GM19438 (cell line): ENCODE measurements around the gene PLEKHA1.
A peak's percentile ranks its signal among the peaks of the same experiment; 100 is the strongest.

ENCODE experiments used
- ATAC-seq: cut with Tn5 transposase; IDR thresholded peaks from one replicate; pipeline ENCODE4 v1.9.1; 2021; ENCODE audit warnings: low read depth; ENCODE audit not compliant: unreplicated experiment

Gene PLEKHA1

DNA sequence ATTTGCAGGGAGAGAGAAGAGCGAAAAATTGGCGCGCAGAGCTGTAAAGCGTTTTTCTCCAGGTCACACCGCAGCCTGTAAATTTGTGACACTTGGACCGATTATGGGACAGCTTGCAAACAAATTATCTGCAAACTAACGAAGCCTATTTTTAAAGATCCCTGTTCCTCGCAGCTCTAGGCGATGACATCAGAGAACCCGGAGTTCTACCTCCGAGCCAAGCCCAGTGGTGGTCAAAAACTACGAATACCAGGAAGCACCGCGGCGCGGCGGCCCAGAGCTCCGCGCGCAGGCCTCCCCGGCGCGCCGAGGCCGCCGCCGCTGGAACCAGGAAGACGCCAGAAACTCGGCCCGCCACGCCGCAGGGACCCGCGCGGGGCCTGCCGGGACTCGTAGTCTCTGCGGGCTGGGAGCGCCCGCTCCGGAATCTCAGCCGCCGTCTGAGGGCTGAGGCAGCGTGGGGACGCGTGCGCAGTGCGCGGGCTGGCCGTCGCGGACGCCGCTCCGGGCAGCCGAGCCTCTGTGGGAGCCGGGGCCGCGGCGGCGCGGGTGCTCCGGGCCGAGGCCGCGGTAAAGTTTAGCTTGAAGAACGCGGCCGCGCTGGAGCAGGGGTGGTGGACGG lies at the start of gene PLEKHA1:
Gene PLEKHA1, plus strand, starts transcription at position 472 of the 622 bp plus-strand sequence. CDS start 18,493 bp downstream, outside the sequence.
- peak; percentile 90 for ATAC-seq

DNA sequence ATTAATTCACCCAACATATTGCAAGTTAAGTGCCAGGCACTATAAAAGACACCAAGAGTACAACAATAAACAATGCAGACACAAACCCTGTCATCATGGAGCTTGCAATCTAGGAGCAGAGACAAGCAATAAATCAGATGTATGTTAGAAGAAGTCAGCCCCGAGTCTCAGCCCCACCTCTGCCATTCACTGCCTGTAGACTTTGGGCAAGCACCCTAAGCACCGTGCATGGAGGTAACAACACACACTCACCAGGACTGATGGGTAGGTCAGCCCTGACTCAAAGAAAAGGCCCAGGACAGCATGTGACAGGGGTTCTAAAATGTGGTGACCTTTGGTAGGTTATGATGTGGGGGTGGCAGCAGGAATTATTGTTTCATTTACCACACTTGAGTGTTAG lies 49.3 kb upstream of the PLEKHA1 start:
- no peak for ATAC-seq

DNA sequence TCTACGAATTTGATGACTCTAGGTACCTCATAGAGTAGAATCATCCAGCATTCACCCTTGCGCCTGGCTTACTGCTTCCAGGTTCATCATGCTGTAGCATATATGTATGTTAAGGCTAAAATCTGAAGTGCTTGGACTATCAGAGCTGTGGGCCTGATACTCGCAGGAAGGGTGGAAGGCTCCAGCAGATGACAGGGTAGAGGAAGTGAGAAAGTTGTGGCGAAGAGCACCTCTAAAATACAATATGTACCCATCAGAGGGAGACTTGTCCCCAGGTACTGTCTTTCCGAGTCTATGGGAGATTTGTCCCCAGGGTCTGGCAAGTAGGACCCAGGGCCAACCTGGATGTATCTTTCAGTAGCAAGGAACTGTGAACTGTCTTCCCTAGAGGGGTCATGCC lies 48.1 kb upstream of the PLEKHA1 start:
- ATAC-seq = no peak

DNA sequence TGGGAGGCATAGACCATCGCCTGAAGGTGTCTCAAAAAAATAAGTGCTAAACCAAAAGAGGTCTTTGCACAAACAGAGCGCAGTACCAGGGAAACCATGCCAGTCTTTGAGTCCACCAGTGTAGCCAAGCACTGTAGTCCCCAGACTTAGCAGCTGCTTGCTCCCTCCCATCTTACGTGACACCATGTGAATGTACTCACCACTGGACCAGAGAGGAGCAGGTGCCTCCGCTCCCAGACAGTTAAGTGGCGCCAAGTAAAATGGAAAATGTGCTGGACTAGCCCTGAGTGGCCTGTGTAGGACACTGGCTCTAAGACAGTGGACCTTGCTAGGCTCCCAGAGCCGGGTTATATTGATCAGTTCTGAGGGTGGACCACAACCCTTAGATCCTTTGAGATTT lies 47.7 kb upstream of the PLEKHA1 start:
- no peak for ATAC-seq

DNA sequence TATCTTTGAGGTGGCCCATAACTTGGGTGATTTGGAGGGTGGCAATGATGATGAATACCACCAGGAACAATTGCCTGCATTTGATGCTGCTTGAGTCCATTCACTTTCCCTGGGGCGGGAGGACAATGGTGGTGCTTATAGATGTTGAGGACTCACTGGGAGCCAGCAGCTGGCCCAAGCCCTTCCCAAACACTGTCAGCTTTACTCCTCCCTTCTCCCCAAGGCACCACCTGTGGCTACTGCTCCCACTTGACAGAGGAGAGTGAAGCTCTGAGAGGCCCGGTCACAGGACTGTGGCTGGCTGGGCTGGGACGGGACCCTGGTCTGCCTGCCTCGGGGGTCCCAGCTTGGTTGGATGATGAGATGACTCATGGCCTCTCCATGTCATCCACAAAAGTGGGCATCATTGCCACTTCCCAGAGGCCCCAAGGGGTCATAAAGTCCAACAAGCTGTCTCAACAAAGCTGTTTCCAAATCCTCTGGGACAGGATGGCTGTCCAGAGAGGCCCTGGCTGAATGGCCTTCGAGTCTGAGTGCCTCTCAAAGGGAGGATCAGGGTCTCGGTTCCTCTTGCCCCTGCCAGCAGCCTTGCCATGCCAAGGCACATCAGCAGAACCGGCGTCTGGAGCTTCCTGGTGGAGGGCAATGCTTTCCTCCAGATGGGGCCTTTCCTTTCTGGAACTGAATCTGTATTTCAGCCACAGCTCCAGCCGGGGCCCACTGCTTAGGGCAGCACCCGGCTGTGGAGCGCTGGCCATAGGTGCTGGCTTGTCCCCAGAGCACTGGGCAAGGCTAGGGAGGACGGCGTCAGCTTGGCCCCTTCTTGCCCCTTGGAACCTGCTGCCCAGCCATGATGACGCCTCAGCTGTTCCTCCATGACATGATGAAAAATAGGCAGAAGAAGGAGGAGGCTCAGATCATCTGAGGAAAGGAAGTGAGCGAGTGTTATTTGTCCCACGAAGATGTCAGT lies 47.0 kb upstream of the PLEKHA1 start:
- no peak for ATAC-seq

DNA sequence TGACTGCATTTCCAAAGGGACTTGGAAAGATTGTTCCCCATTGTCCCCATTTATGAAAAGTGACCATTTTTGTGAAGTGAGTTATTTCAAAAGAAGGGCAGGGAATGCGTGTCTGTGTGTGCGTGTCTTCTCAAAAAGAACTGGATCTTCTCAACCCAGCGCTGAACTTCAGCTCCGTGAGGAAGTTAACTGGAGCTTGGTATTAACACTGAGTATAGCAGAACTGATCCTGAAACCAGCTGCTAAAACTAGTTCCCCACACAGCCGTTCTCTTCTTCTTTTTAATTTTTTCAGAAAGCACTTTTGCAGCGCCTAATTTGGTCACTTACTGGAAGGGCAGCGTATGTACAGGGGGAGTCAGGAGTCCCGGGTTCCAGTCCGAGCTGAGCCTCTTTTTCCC lies 45.8 kb upstream of the PLEKHA1 start:
- ATAC-seq = no peak

DNA sequence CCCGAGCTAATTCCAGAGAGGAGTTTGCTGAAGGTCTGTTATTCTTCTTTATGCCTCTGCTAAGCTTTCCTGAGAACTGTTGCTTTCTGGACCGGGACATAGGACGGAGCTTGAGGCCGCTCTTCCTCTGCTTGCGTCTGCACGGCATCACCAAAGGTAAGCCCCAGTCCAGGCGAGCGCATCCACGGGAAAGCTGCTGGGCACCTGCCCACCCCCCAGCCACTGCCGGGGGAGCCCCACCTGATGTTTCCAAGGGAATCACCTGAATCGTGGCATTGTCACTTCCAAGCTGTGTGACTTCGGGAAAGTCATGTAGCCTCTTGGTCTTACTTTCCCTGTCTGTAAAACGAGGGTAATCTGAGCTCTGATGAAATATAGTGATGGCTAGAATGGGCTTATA lies 45.1 kb upstream of the PLEKHA1 start:
- no peak for ATAC-seq

DNA sequence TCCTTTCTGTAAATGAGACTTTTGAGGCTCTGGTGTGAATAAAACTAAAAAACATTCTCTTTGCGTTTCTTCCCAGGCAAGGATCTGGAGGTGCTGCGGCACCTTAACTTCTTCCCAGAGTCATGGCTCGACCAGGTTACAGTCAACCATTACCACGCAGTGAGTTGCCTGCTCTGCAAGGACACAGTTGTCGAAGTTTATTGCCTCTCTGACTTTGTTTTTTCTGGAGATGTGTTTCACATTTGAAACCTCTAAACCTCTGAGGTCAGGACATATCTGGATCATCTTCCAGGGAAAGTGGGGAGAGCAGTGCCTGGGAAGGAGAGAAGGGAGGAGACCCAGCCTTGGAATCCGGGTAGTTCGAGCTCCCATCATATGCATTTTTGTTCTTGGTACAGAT lies 43.4 kb upstream of the PLEKHA1 start:
- ATAC-seq = no peak

DNA sequence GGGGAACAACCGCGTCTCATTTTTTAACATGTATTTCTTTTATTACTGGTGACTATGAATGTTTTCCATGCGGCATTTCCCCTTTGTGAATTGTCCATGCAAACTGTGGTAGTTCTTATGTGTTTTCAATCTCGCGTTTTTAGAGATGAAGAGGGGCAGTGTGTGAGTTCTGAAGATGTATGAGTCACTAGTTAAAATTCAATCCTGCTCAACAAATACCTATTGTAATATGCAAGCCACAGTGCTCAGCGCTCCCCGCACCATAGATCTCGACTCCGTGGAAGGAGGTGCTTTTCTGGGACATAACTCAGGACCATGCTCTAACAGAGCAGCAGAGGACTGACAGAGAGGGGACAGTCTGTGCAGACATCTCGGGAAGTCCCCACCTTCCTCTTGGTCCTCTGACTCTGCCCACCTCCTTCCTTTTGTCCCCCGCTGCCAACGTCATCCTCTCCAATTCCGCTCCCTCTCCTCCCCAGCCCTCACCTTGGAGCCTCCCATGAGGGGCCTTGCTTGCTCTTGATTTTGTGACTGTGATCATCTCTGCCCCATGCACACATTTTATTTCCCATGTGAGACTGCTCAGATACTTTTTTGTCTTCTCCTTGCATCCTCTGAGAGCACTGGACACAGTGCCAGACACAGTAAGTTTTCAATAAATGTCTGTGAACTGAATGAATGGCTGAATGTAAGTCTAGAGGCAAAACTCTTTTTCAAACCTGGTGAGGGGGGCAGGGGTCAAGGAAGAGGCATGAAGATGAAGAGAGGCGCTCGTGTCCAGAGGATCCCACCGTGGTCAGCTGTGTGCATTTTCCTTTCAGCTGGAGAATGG lies 42.7 kb upstream of the PLEKHA1 start:
- ATAC-seq = no peak

DNA sequence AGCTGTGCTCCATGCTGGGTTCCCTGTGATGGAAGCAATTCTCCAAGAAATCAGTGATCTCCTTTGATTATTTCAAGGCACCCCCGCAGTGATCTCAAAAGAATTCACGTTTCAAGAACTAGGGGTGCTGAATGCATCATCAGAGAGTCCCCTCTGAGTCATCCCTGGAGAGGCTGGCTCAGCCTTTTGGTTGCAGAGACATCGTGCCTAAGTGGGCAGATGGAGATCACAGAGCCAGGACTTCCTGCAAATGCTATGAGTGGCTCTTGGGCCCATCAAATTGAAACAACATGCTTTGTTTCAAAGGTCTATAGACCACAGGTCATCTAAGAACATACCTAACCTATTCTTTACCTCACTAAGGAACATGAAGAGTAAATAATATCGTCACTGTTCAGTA lies 41.5 kb upstream of the PLEKHA1 start:
- ATAC-seq = no peak

DNA sequence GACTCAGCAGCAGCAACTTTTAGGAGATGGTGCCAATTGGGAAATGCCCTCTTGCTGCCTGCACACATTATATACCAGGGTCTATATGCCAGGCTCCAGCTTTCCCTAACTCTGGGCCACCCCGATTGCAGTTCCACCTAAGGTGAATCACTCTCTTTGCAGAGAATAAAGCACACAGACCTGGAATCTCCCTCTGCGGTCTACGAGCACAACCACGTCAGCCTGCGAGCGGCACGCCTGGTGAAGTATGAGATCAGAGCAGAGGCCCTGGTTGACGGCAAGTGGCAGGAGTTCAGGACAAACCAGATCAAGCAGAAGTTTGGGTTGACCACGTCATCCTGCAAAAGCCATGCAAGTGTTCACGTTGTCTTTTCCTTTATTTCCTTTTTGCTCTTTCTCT lies 38.2 kb upstream of the PLEKHA1 start:
- no peak for ATAC-seq

DNA sequence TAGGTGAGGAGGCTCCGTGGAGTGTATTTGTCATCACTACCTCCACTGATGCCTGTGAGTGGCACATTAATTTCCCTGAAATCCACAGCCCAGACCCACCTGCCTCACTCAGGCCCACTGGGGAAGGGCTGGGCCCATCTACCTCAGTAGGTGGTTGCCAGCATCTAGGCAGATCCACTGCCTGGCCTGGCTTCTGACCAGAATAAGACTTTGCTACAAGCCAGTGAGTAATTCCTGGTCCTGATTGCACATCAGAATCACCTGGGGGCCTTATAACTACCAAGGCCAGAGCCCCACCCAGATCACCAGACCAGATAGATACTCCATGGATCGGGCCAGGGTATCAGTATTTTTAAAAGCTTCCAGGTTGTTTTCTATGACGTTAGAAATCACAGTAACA lies 37.5 kb upstream of the PLEKHA1 start:
- no peak for ATAC-seq

DNA sequence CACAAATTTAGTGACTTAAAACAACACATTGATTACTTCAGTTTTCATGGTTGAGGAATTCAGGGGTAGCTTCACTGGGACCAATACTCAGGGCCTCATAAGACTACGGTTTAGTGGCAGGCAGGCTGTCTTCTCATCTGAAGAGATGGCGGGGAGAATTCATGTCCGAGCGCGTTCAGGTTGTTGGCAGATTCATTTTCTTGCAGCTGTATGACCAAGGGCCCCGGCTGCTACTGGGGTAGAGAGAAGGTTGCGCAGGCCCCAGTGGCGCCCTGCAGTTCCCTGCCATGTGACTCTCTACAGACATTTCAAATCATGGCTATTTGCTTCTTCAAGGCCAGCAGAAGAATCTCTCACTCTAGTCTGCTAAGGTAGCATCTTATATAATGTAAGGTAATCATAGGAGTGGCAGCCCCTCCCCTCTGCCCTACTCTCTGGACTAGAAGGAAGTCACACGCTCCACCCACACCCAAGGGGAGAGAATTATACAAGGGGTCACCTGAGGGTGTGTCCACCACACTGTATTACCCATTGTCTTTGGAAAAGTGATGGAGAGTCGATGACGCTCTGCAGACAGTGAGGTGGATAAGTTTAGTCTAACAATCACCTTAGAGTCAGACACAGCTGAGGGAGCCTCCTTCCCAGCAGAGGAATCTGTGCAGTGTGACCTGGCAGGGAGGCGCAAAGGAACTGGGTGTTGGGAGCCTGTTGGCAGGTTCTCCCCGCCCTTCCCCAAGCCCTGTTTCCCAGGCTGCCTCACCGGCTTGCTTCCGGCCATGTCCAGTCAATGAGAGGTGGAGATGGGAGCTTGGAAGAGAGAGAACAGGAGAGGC lies 35.7 kb upstream of the PLEKHA1 start:
- no peak for ATAC-seq

DNA sequence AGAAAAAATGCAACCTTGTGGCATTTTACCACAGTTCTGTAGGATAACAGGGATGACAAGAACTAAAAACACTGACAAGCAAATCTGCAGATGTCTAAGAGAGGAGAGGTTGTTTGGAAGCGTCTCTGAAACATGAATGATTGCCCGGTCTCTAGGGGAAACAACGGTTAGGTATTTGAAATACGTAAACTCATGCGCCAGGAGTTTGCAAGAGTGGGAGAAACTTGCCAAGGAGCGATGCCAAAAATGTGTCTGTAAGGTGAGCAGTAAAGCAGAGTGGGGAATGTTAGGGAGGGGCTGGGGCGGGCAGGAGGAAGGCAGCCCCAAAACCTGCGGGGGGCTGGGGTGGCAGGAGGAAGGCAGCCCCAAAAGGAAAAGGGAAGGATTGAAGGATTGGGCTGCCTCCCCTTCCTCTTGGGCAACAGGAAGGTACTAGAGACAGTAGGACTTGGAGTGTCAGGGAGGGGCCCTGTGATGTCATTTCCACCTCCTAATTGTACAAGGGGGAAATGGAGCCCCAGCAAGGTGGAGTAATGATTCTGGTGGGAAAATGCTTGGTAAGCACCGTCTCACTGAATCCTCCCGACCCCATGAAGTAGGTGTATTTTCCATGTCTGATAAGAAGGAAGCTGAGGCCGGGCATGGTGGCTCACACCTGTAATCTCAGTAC lies 33.2 kb upstream of the PLEKHA1 start:
- ATAC-seq = no peak

DNA sequence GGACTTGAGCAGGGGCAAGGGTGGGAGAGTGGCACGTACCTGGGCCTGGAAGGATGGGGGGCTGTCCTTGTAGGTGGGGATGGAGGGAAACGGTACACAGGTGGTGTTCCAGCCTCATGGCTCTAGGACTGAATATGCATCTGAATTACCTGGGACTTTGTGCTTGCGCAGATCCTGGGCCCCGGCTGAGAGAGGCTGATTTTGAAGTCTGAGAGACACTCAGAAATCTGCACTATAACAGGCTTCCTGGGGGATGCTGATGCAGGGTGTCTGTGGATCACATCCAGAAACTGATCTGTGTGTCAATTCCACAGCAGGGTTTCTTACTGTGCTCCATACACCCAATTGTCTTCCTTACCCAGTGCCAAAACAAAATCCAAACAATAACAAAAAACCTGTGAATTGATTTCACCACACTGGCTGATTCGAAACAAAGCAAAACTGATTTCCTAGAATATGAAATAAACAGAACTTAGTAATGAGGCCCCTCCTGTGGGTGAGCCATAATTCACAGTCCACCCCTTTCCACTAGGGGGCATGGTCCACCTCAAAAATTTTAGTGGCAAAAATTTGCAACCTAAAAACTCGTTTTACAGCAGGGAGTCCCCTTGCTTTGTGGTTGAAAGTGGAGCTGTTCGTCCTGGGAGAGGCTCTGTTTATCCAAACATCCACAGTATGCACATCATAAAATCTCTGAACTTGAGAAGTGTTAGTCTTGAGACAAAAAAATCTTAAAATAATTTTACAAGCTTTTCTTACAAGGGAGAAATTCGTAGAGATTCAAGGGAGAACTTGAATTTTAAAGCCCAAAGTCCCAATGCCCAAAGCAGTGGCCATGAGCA lies 32.0 kb upstream of the PLEKHA1 start:
- ATAC-seq = no peak

DNA sequence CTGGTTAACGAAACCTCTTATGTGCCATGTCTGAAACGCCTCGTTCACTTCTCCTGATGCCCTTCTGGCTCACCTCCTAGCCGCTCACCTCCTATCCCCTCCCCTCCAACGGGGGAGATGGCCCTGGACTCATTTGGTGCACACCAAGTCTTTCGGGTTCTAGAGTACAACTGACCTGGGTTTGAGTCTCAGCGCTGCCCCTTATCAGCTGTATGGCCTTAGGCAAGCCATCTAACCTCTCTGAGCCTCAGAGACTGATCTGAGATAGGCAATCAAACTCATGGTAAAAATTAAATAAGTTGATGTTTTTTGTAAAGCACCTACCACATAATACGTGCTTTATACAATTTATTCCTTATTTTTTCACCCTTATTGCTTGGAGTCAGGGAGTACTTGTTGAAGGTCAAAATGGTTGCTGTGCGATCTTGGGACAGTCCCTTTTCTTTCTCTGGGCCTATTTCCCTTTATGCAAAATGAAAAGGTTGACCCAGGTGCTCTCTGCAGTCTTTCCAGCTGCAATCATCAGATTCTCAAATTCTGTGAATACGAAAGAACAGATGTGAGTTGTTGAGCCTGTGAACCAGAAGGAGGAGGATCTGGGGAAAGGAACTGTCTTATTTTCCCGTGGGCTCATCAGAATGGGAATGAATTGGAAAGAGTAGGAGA lies 31.2 kb upstream of the PLEKHA1 start:
- no peak for ATAC-seq

DNA sequence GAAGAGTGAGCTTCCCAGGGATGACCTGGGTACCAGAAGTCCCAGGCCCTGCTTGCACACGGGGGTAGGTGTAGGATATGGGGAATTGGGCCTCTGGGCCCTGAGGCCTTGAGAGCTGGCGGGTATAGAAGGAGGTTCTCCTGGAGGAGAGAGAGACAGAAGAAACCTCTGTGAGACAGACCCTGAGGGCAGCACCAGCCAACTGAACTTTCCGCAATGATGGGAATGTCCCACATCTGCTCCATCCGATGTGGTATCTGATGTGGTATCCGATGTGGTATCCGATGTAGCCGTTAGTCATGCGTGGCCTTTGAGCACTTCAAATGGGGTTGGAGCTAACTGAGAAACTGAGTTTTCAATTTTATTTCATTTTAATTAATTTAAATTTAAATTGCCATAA lies 30.6 kb upstream of the PLEKHA1 start:
- no peak for ATAC-seq

DNA sequence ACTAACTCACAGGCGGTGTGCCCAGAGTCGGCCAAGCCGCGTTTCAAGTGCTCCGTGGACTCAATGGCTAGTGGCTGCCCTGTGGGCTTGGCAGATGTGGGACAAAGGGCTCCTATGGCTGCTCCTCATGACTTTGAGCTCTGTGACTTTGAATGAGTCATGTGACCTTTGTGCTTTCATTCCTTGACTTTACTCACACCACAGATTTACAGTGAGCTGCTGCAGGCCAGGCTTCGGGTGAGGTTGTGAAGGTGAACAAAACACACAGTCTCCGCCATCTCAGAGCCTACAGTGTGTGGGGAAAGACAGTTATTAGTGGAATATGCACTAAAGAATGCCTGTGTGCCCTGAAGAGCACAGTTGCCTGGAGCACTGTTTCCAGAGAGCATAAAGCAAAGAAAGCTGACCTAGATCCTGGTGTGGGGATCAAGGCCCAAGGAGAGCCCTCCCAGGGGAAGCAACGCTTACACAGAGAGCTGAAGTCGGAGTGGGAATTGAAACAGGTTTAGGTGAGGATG lies 29.7 kb upstream of the PLEKHA1 start:
- no peak for ATAC-seq
